ENCODE data around the gene CD36.

Gene CD36

DNA sequence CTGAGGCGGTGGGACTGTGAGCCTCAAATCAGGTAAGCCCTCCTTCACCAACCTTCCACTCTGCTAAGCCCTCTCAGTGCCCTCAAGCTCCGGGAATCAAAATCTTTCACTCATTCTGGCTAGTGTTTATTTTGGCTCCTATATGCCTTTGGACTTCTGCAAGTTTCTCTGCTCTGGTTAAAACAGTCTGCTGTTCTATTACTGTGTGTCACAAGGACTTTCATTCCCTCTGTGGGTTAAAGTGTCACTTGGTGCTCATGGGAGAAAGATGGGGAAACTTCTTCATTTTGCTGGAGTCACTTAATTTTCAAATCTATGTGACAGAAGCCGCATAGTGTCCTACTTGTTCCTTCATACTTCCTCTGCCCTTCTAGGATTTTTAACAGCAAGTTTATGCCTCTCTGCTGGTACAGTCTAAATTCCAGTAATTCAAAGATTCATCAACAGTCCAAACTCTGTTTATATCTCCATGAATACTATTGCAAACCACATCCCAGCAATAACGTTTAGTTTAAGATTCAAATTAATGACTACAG, 61.3 kb downstream of the CD36 start:
- Histone ChIP-seq H3K9me3 (ENCODE audit: low read length) (no peaks in the 10 kb centered on the region), H3K4me1 (ENCODE audit: insufficient read depth, low read length) (peaks cover 9% of the 10 kb centered on the region), H3K27me3 (ENCODE audit: insufficient read depth, low read length) (no peaks in the 10 kb centered on the region), H3K36me3 (ENCODE audit: insufficient read depth, low read length) (no peaks in the 10 kb centered on the region), H2AFZ (ENCODE audit: low read depth, low read length) (no peak overlapping the region), H3K4me3 (ENCODE audit: low read length) (no peak overlapping the region)

DNA sequence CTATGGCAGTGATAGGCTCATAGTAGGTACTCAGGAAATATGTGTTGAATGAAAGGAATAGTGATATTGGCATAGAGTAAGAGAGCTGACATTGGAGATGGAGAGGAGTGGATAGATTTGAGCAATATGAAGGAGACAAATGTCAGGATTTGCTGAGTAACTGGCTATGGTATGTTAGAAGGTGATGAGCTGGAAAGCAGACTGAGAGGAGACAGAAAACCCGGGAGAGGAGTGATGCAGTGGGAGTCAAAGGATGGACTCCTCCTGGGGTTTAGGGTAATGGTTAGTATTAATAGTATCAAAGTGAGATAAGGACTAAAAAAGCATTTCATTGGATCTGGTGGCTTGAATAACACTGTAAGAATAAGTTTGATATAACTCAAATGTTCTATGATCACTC, 64.8 kb downstream of the CD36 start:
- no peaks in the 10 kb centered on the region for H3K27me3 ChIP-seq (ENCODE audit: insufficient read depth, low read length)
- no peaks in the 10 kb centered on the region for H3K9me3 ChIP-seq (ENCODE audit: low read length)
- peaks cover 9% of the 10 kb centered on the region for H3K4me1 ChIP-seq (ENCODE audit: insufficient read depth, low read length)
- H2AFZ ChIP-seq (ENCODE audit: low read depth, low read length) = no peak overlapping the region
- no peaks in the 10 kb centered on the region for H3K36me3 ChIP-seq (ENCODE audit: insufficient read depth, low read length)
- H3K4me3 ChIP-seq (ENCODE audit: low read length) = no peak overlapping the region

DNA sequence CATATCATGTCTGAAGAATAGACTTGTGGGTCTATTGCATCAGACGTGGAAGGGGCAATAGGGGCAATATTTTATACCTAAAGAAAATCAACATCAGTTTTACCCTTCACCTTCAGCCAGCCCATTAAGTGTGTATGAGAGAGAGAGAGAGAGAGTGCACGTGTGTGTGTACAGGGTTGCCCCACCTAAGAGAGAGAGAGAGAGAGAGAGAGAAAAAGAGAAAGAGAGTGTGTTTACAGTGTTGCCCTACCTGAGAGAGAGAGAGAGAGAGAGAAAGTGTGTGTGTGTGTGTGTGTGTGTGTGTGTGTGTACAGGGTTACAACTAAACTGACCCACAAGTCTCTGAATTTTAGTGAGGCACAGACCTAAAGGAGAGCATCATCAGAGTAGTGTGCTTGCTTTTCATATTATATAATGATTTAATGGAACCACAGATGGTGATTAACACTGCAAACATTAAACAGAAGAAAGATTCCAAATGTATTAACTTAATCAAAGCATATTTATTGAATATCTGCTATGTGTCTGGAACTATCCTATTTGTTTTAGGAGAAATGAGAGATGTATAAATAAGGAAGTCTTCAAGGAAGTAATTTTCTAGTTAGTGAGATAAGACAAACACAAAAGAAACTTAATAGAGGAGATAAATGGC, 66.8 kb downstream of the CD36 start:
- H2AFZ ChIP-seq (ENCODE audit: low read depth, low read length) = no peak overlapping the region
- no peaks in the 10 kb centered on the region for H3K9me3 ChIP-seq (ENCODE audit: low read length)
- no peak overlapping the region for H3K4me3 ChIP-seq (ENCODE audit: low read length)
- H3K27me3 ChIP-seq (ENCODE audit: insufficient read depth, low read length) = no peaks in the 10 kb centered on the region
- no peaks in the 10 kb centered on the region for H3K36me3 ChIP-seq (ENCODE audit: insufficient read depth, low read length)
- H3K4me1 ChIP-seq (ENCODE audit: insufficient read depth, low read length) = peaks cover 9% of the 10 kb centered on the region

DNA sequence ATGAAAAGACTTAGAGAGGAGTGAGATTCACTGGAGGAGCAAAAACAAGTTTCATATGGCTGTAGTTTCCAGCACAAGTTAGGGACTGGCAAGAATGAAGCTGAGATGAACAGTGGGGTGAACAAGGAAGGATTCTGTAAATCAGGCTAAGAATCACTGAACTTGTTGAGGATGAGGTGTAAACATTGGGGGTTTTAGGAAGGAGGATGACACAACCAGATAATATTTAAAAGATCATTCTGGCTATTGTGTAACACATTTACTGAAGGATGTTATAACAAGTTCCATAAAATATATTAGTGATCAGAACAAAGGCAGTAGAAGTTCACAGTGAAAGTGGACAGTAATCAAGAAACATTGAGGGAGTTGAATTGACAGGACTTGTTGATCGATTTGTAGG, 68.9 kb downstream of the CD36 start:
- H3K4me3 ChIP-seq (ENCODE audit: low read length) = no peak overlapping the region
- H2AFZ ChIP-seq (ENCODE audit: low read depth, low read length) = no peak overlapping the region
- peaks cover 9% of the 10 kb centered on the region for H3K4me1 ChIP-seq (ENCODE audit: insufficient read depth, low read length)
- H3K9me3 ChIP-seq (ENCODE audit: low read length) = no peaks in the 10 kb centered on the region
- H3K36me3 ChIP-seq (ENCODE audit: insufficient read depth, low read length) = no peaks in the 10 kb centered on the region
- no peaks in the 10 kb centered on the region for H3K27me3 ChIP-seq (ENCODE audit: insufficient read depth, low read length)

DNA sequence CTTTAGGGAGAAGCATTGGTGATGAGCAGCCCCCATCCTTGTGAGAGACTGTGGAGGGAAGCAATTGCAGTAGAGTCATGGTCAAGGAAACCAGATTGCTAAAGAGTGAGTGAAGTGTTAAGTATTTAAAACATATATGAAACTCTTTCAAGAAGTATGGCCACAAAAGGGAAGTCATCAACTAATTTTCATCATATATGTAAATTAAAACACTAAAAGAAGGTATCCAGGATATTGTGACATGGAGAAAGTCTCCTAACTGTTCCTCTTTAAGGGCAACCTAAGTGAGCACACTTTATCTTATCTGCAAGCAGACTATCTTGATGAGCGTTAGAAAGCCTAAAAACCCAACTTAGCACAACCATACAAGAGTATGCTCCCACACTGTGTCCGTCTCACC, 69.7 kb downstream of the CD36 start:
- no peaks in the 10 kb centered on the region for H3K27me3 ChIP-seq (ENCODE audit: insufficient read depth, low read length)
- H3K4me3 ChIP-seq (ENCODE audit: low read length) = no peak overlapping the region
- H3K4me1 ChIP-seq (ENCODE audit: insufficient read depth, low read length) = peaks cover 9% of the 10 kb centered on the region
- H2AFZ ChIP-seq (ENCODE audit: low read depth, low read length) = no peak overlapping the region
- H3K9me3 ChIP-seq (ENCODE audit: low read length) = no peaks in the 10 kb centered on the region
- no peaks in the 10 kb centered on the region for H3K36me3 ChIP-seq (ENCODE audit: insufficient read depth, low read length)

DNA sequence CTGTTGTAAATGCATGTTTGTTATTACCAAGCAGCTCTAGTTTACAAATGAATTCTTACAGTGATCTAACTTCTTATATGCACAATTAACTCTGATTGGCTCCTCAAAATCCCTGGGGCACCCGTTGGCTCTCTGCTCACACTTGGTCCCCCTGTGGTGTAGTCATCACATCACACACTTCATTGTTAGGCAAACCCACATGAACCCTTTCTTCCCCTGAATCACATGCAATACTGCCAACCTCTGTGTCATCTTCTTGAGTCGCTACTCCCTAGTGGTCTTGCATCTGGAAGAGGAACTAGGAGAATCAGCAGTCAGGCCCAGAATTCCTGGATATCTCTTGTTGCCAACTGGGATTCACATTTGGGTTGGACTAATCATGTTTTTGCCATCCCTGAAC, 73.1 kb downstream of the CD36 start:
- no peaks in the 10 kb centered on the region for H3K4me1 ChIP-seq (ENCODE audit: insufficient read depth, low read length)
- H3K9me3 ChIP-seq (ENCODE audit: low read length) = no peaks in the 10 kb centered on the region
- H2AFZ ChIP-seq (ENCODE audit: low read depth, low read length) = no peak overlapping the region
- H3K27me3 ChIP-seq (ENCODE audit: insufficient read depth, low read length) = no peaks in the 10 kb centered on the region
- no peaks in the 10 kb centered on the region for H3K36me3 ChIP-seq (ENCODE audit: insufficient read depth, low read length)
- H3K4me3 ChIP-seq (ENCODE audit: low read length) = no peak overlapping the region

DNA sequence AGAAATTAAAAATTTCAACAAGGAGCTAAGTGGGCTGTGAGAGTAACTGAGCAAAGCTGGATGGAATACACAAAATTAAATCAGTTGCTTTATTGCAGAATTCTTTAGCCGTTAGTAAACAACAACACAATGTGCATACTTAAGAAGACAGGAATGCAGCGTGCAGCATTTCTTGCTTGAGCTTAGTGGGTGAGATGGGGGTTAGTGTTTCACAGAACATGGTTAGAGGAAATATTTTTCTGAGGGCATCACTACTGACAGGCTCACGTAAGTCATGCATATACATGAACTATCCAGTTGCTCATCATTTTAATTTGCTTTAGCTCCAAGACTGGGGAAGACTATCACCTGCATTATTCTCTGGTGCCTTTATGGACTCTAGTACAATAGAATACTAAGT, 80.8 kb downstream of the CD36 start:
- Histone ChIP-seq H3K27me3 (ENCODE audit: insufficient read depth, low read length) (no peaks in the 10 kb centered on the region), H3K36me3 (ENCODE audit: insufficient read depth, low read length) (no peaks in the 10 kb centered on the region), H3K9me3 (ENCODE audit: low read length) (no peaks in the 10 kb centered on the region), H2AFZ (ENCODE audit: low read depth, low read length) (no peak overlapping the region), H3K4me3 (ENCODE audit: low read length) (no peak overlapping the region), H3K4me1 (ENCODE audit: insufficient read depth, low read length) (peaks cover 16% of the 10 kb centered on the region)

DNA sequence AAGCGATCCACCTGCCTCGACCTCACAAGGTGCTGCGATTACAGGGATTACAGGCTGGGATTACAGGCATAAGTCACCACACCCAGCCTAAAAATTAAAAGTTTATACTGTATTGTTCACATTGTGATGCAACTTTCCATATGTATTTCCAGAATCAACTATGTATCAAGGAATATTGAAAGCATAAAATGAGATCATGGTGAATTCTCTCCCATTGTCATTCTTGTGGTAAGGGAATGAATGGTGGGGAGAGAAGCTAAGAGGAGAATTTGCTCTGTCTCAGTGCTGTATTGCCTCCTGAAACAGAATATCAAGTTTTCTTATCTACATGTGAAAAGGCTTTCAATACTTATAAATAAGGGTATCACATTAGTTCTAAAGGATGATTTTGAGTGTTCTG, 81.7 kb downstream of the CD36 start:
- Histone ChIP-seq H3K4me3 (ENCODE audit: low read length) (no peak overlapping the region), H3K4me1 (ENCODE audit: insufficient read depth, low read length) (peaks cover 18% of the 10 kb centered on the region), H3K27me3 (ENCODE audit: insufficient read depth, low read length) (no peaks in the 10 kb centered on the region), H3K9me3 (ENCODE audit: low read length) (no peaks in the 10 kb centered on the region), H3K36me3 (ENCODE audit: insufficient read depth, low read length) (no peaks in the 10 kb centered on the region), H2AFZ (ENCODE audit: low read depth, low read length) (no peak overlapping the region)

DNA sequence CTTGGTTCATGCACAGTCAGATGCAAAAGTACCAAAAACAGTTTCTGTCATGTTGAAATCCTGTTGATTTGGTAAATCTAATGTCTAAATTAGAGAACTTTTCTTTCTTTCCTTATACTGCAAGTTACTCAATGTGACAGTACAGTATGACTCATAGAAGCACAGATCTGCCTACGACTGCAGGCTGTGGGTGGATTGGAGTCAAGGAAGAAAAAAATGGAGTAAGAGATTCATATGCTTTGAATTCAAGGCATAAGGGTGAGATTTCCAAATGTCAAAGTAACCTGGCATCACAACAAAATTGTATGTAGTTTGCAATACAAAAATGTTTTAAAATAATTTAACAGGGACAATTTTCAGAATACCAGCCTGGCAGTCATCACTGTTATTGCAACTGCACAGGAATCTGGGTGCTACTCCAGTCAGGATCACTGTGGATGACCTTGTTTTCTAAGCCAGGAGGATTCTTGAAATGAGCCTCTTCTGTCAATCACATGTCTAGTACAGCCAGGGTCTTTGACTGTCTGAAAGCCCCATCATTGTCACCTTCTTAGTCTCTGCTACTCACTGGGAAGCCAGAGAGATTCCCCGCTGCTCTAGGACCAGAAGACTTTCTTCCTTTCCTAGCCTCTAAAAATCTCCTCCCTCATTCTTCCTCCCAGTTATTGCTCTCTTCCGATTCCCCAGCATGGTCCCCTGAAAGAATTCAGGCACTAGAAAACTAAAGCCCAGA, 83.6 kb downstream of the CD36 start:
- Histone ChIP-seq H3K4me1 (ENCODE audit: insufficient read depth, low read length) (peaks cover 25% of the 10 kb centered on the region), H3K4me3 (ENCODE audit: low read length) (no peak overlapping the region)

DNA sequence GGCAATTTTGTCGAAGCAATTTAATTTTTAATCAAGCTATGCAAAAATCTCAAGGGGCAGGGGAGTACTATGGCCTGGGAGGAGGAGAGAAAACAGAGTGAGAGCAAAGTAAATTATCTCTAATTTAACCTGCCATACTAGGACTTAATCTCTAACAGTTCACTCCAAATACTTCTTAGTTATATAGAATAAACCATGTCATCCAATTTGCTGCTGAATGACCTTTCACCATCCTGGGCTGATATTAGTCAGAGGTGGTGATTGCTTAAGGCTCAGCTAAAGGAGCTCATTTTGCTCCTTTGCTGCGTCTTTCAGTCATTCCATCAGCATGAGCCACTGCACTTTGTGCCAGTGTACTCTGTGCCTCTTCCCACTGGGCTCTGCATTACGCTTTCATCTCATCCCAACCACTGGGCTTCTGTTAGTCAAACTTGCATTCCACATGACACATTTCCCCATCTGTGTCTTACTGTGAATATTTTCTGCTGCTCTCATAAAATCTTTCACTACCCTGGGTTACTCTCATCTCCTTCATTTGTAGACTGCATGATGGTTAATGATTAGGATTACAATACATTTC, 84.3 kb downstream of the CD36 start:
- Histone ChIP-seq H3K27me3 (ENCODE audit: insufficient read depth, low read length) (no peaks in the 10 kb centered on the region), H3K9me3 (ENCODE audit: low read length) (no peaks in the 10 kb centered on the region), H2AFZ (ENCODE audit: low read depth, low read length) (no peak overlapping the region), H3K36me3 (ENCODE audit: insufficient read depth, low read length) (no peaks in the 10 kb centered on the region), H3K4me1 (ENCODE audit: insufficient read depth, low read length) (peaks cover 25% of the 10 kb centered on the region), H3K4me3 (ENCODE audit: low read length) (no peak overlapping the region)

More for the DNA sequence above, 83.6 kb downstream of the CD36 start:
- Histone ChIP-seq H3K36me3 (ENCODE audit: insufficient read depth, low read length) (no peaks in the 10 kb centered on the region), H3K27me3 (ENCODE audit: insufficient read depth, low read length) (no peaks in the 10 kb centered on the region), H3K9me3 (ENCODE audit: low read length) (no peaks in the 10 kb centered on the region), H2AFZ (ENCODE audit: low read depth, low read length) (no peak overlapping the region)

DNA sequence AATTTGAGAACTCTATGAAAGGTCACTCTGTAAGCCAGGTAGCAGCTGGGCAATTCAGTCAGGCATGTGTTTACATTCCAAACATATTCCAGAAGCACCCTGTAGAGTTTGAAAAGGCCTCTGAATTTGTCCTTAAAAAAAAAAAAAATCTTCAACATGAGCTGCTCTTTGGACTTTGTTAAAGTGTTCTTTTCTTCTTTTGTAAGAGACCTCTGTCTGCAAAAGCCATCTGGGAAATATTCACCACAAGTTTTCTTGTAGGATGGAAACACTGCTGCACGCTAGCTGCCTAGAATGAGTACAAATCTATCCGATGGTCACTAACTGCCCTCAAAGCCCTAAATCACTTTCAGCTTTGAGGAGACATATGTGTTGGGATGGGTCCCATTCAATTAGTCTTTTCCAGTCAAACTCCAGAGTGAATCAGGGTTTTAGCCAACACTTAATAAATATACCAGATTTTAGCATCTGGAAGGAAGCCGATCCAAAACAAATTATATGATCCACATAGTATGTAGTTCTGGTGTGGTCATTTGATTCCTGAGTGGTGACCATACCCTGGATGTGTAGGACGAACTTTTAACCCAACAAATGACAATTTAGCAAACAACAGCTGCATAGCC, 85.9 kb downstream of the CD36 start:
- H3K4me3 ChIP-seq (ENCODE audit: low read length) = no peak overlapping the region

DNA sequence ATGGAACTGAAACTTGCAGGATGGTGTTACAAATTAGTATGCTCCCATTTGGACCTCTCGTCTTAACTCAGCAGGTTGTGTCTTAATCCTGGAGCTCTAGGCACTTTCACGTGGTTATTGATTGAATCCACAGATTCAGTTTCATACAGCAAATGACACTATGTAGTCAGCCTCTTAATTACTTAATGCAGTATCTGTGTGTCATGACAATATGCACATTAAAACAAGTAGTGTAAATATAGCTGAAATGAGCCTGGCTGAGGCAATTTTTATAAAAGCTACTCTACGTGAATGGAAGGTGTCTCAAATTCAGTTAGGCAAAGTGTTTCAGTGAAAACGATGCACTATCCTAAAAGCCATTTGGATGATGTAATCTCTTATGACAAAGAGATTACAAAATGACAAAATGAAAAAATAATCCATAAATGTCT, 86.8 kb downstream of the CD36 start:
- no peaks in the 10 kb centered on the region for H3K9me3 ChIP-seq (ENCODE audit: low read length)
- H3K36me3 ChIP-seq (ENCODE audit: insufficient read depth, low read length) = no peaks in the 10 kb centered on the region
- no peak overlapping the region for H2AFZ ChIP-seq (ENCODE audit: low read depth, low read length)
- no peaks in the 10 kb centered on the region for H3K27me3 ChIP-seq (ENCODE audit: insufficient read depth, low read length)
- H3K4me1 ChIP-seq (ENCODE audit: insufficient read depth, low read length) = peaks cover 25% of the 10 kb centered on the region
- no peak overlapping the region for H3K4me3 ChIP-seq (ENCODE audit: low read length)

More for the DNA sequence above, 85.9 kb downstream of the CD36 start:
- Histone ChIP-seq H2AFZ (ENCODE audit: low read depth, low read length) (no peak overlapping the region), H3K27me3 (ENCODE audit: insufficient read depth, low read length) (no peaks in the 10 kb centered on the region), H3K36me3 (ENCODE audit: insufficient read depth, low read length) (no peaks in the 10 kb centered on the region), H3K9me3 (ENCODE audit: low read length) (no peaks in the 10 kb centered on the region), H3K4me1 (ENCODE audit: insufficient read depth, low read length) (peaks cover 25% of the 10 kb centered on the region)
